Hepatocyte (in vitro differentiated cells): ENCODE results near the gene LRRC1.

Experiments
- EZH2 ChIP-seq: fragments of 200-600 bp; sonication (generic); IDR thresholded peaks from 2 replicates; pipeline ENCODE4 v1.6.1; 2016; ENCODE audit warnings: antibody characterized with exemption, mild to moderate bottlenecking, borderline replicate concordance
- EZH2phosphoT487 ChIP-seq: fragments of 200-600 bp; sonication (generic); IDR thresholded peaks from one replicate; pipeline ENCODE4 v1.6.1; 2018; ENCODE audit warnings: antibody characterized with exemption, mild to moderate bottlenecking, low read depth, moderate library complexity; ENCODE audit not compliant: unreplicated experiment, severe bottlenecking
- TF ChIP-seq, protein P1 (sequence below): fragments of 200-600 bp; sonication (generic); IDR thresholded peaks from 2 replicates; pipeline ENCODE4 v1.5.1; 2016; ENCODE audit warnings: antibody characterized with exemption, mild to moderate bottlenecking; ENCODE audit not compliant: poor library complexity

DNA sequence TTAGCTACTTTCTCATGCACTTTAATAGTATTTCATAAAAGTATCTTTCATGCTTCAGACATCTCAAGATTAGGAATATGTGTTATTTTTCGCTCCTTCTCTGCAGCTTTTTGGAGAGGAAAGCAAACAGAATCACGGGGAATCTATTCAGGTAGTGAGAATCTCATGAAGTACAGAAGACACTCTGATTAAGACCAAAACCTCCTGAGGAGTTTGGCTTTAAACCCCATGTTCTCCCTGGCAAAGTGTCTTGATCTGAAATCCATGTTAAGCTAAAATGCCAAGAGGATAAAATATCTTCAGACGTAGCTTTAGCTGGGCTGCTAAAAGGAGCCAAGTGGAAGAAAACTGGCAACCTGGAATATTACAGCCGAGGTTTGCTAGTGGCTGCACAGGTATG is 149.3 kb downstream of the LRRC1 start:
- TF ChIP-seq, protein P1, sequence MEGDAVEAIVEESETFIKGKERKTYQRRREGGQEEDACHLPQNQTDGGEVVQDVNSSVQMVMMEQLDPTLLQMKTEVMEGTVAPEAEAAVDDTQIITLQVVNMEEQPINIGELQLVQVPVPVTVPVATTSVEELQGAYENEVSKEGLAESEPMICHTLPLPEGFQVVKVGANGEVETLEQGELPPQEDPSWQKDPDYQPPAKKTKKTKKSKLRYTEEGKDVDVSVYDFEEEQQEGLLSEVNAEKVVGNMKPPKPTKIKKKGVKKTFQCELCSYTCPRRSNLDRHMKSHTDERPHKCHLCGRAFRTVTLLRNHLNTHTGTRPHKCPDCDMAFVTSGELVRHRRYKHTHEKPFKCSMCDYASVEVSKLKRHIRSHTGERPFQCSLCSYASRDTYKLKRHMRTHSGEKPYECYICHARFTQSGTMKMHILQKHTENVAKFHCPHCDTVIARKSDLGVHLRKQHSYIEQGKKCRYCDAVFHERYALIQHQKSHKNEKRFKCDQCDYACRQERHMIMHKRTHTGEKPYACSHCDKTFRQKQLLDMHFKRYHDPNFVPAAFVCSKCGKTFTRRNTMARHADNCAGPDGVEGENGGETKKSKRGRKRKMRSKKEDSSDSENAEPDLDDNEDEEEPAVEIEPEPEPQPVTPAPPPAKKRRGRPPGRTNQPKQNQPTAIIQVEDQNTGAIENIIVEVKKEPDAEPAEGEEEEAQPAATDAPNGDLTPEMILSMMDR = no peak
- TF ChIP-seq EZH2 (no peak), EZH2phosphoT487 (no peak)
